GM21367 (cell line): Measurements from ENCODE around the gene LAMP2.
A peak's percentile ranks its signal among the peaks of the same experiment; 100 is the strongest.

ENCODE experiments used
- ATAC-seq: cut with Tn5 transposase; IDR thresholded peaks from one replicate; pipeline ENCODE4 v1.9.1; 2021; ENCODE audit not compliant: unreplicated experiment

LAMP2 gene

DNA sequence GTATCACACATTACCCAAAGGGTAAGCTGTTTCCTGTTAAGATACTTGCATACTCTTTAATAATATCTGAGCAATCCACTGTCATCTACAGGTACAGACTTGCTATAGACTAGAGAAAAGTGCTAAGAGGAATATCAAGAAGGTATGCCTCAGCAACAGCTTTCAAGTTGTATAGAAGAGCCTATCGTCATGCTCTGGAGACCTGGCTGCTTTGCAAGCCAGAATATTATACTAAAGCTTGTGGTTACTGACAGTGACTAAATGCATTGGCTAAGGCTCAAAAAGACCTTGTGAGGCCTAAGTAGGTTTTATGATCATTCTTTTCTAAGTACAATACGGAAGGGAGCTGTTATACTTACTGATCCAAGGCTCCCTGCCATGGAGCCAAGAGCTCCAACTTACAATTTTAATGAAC lies 11.3 kb downstream of the LAMP2 start:
- ATAC-seq = peak; percentile 90

DNA sequence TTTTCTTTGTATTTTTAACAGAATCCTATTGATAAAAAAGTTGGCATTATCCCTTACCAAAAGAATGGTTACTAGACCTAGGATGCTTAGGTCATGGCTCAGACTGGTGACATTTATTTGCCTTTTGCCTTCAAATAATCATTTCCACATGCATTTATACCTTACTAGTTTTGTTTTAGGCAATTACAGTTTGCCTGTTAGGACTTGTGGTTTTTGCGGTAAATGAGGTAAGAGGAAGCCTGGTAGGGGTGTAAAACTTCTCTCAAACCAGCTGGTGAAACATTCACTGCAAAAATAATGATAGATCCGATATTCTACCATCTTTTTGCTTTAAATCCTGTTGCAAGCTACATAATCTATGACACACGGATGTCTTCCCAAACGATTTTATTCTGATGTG lies 12.1 kb downstream of the LAMP2 start:
- no peak for ATAC-seq

DNA sequence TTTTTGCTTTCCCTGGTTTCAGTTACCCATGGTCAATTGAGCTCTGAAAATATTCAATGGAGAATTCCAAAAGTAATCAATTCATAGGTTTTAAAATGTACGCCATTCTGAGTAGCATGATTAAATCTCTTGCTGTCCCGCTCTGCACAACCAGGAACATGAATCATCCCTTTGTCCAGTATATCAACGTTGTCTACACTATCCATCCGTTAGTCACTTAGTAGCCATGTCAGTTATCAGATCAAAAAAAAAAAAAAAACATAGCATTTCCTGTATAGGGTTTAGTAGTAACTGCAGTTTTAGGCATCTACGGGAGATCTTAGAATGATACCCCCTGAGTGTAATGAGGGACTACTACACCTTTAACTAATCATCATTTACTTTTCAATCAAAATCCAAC lies 15.1 kb downstream of the LAMP2 start:
- no peak for ATAC-seq

DNA sequence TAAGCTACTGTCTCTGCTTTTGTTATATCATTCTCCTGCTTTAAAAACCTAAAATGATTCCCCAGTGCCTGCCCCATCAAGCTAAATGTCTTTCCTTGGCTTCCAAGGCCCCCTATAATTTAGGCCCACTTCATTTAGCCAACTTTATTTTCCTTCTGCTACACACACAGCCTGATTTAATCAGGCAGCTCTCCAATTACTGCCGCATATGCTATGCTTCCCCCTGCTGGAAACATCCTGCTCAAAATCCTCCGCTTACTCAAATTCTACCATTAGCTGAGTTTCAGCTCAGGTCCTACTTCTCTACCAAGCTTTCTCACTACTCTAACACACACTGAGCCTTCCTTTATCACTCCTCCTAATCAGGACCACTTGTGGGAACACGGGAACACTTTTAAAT lies 17.0 kb downstream of the LAMP2 start:
- no peak for ATAC-seq

DNA sequence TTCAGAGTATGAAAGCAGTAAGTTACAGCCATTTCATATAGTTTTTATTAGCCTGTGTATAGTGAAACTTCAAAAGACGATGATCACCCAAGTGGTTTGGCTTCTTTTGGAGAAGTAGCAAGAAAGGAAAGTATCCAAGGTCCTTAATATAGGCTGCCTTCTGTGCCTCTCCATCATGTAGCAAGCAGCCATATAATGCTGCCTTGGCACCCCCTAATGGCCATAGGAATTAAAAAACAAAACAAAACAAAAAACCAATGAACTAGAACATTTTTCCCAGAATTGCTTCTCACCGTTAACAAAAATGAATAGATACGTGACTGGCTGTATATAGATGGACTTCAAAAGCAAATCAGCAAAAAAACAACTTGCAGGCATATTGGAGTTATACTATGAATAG lies 18.9 kb downstream of the LAMP2 start:
- ATAC-seq = no peak

DNA sequence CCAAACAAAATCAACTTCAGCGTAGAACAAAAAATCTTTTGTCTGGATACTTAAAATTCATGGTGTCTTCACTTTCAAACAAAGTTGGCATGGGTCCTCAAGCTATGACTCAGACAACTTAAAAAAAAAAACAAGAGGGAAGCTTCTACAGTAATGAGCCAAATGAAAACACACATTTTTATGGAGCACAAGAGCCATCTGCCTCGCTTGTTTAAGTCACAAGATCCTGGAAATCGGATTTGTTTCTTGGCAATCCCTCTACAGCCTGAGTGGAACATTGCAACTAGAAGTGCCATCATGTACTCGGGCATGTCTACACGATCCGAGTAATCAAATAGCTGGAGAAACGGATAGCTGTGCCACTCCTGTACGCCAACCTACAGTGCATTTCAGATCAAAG lies 22.6 kb downstream of the LAMP2 start:
- no peak for ATAC-seq

DNA sequence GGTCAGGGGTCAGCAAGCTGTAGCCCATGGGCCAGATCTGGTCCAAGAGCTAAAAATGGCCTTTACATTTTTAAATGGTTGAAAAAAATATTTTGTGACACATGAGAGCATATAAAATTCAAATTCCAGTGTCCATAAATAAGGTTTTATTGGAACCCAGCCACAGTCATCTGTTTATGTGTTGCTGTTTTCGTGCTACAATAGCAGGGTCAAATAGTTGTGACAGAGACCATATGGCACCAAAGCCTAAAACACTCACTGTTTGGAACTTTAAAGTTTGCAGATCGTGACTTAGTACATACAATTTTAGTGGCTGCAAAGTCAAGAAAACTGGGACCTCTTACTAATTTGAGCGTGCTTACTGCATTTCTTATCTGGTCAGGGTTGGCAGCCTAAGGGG lies 29.2 kb downstream of the LAMP2 start:
- no peak for ATAC-seq

DNA sequence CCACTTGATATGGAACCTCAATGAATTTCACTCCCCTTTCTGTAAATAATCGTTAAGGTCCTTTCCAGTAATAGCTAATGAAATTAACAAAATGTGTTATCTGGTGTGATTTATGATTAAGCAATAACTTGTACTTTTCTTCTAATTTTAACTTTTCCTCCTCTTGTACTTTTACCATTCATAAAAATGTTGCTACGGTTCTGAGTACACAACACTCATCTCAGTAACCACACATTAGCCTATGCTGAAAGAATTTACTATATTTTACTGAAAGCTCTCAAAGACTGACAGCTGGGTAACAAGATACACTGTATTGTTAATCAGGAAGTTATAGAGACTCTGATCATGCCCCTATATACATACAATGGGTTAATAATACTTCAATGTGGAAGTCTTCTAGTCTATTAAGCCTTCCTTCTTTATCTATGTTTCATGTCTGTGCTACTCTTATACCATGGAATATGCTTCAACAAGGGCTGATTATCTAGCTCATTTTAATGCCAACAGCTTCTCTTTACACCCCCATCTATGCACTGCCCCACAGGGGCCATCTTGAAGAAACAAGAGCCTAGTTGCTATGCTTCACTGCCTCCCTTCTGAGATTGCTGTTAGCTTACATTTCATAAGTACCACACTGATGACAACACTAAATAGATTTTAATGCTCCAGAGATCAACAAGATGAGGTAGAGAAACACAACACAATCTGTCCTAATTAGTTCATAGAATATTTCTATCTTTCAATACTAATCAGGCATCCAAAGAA lies 39.1 kb downstream of the LAMP2 start:
- ATAC-seq = no peak

DNA sequence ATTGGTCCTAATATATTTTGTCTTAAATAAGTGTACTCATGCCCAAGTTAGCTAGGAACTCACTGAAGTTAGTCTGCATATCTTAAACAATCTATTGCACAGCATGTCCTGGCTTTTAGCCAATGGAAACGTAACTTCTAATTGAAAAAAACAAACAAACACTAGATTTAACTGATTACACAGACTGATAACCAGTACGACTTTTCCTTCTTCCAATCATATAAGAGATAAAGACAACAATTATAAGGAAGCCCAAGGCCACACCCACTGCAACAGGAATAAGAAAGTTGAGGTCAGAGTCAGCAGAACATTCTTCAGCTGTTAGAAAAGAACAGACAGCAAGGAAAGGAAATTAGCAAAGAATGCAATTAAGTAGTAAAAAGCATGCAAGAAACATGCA lies 40.8 kb downstream of the LAMP2 start:
- no peak for ATAC-seq

DNA sequence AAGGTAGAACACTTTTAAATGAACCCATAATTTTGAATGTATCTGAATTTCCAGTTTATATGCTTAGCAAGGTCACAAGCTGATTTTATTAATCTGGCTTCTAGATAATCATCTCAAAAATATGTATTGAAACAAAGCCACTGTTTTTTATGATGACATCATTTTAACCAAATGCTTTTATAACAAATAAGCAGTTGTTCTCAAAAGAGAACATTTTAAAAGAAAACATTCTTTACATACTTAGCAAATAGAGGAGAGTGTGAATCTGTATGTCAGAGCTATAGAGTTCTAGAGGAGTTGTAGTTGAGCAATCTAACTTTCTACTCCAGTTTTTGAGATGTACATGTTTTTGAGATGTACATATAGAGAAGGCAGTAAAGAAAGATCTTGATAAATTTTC lies 42.5 kb downstream of the LAMP2 start:
- ATAC-seq = no peak

DNA sequence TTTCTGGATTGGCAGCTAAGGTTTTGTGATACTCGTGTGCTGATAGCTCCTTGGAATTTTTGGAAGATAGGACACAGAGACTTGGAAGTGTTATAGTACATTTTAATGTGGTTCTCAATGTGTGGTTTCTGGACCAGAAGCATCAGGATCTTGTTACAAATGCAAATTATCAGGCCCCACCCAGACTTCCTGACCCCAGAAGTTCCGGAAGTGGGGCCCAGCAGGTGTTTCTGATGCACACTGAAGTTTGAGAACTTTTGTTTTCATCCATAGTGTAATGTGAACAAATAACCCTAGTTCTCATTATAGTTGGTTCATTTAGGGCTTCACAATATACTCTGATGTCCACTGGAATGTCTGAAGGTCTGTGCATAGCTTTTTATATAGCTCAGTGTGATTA lies 49.6 kb downstream of the LAMP2 start:
- ATAC-seq = peak; percentile 83

DNA sequence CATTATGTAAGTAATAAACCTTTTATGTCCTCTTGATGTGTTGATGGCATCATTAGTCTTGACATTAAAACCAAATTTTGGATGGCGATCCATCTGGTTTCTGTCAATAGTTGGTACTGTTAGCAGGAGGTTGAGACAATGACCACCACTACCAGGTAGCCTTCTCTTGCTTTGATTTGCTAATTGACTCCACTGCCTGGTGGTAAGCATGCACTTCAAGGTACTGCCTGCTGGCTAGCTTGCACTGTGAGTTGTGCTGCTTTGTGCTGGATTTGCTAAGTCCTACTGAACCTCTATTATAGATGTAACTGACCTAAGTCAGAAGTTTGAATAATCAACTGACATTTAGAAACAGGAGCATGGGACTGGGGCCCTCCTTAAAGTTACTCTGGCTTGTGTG lies 60.9 kb downstream of the LAMP2 start:
- ATAC-seq = no peak

DNA sequence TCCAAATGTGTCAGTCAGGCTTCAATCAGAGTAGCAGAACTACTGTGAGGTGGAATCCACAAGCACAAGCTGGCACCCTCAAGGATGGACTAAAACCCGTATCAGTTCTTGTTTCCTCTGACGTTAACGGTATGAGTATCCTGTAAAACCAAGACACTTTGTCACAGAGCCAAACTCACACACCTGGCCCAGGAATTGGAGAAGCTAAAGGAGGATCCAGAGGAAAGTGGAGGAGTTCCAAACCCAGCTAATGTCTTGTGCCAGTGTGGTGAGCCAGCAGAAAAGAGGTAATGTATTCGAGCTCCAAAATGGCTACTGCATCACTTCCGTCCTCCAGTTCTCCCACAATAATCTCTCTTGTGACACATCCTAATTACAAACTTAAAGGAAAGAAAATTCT lies 62.5 kb downstream of the LAMP2 start:
- ATAC-seq = no peak

DNA sequence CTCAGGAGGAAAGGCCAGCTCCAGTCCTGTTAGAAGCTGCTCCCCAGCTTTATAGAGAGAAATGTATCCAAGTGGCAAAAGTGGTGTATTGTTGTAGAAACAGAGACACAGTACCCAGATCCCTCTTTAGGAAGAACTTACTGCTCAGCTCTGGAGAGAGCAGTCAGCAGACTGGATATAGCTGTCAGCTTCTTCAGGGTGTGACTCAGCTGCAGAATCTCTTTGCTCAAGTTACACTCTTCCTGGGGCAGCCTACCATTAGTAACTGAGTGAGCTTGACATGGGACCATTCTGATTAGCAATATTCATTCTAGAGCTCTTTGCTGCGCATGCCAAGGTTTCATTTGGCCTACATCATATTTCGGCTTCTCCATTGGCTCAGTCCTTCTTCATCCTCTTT lies 66.7 kb downstream of the LAMP2 start:
- ATAC-seq = no peak

DNA sequence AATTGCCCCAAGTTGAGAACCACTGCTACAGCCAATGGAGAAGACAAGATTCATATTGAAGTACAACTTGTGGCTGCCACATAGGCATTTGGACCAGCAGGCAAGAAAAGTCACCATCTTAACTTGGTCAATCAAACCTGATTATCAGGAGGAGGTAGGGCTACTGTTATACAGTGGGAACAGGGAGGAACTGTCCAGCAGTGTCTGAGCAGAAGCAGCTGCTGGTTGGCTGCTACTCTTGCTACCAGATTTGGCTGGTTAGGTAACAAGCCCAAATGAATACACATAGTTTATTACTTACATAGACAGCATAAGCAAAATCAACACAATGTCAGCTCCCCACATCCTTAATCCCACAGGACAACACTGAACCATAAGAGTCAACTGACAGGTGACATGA lies 67.8 kb downstream of the LAMP2 start:
- ATAC-seq = no peak

DNA sequence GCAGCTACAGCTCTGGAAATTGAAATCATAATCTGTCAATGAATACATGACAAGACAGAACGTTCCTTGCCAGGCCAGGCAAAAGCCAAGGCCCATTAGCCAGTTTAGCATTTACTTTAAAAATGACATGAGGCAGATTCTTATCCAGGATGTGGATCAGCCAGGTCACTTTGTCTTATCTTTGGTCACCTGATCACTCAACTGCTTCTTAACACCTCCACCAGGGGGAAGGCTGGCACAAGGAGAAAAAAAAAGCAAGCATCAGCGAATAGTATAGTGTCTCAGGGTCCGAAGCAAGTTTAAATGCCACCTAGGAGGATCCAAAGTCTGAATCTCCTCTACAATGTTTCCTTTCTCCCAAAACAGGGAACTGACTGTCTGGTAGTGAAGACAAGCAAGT lies 88.4 kb downstream of the LAMP2 start:
- ATAC-seq = no peak

DNA sequence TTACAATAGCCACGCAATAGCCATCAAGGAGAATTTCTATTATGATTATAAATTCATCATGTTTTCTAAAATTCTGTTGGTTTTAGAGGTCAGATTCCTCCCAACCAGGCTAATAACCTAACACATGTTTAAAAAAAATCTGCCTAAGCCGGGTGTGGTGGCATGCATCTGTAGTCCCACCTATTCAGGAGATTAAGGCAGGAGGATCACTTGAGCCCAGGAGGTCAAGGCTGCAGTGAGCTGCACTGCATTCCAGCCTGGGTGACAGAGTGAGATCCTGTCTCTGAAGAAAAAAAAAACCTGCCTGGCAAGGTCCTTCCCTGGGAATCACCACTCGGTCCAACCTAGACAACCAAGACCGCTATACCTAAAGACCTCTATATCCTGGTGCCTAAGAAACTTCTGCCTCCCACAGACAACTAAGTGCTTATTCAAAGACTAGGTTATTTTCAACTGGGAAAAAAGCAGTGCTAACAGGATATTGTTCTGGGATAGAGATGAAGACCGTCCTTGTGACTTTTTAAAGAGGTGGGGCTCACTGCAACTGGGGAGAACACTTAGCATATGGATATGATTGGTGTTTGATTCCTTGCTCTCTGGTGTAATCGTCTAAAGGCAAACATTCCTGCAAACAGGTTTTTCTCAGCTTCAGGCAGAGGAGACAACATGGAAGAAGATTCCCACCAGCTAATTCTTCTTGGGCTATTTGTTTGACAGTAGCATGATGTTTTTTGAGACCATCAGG lies 89.0 kb downstream of the LAMP2 start:
- no peak for ATAC-seq

DNA sequence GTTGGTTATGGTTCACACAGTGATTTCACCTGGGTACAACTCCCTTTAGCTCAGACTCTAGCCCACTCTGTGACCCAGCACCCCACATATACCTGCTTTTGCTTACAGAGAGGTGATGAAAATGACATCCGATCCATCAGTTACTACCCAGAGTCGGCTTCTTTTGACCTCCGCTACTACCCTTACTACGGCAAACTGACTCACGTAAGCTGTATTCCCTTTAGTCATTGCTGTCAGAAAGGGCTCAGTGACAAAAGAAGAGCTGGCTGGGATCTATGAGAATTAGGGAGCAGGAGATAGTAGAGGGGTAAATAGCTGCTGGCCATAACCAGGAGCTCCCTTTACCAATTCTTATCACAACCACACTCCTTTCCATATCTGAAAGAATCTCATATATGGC lies 90.5 kb downstream of the LAMP2 start:
- no peak for ATAC-seq
